ENCODE results near the gene GSKIP.

DNA sequence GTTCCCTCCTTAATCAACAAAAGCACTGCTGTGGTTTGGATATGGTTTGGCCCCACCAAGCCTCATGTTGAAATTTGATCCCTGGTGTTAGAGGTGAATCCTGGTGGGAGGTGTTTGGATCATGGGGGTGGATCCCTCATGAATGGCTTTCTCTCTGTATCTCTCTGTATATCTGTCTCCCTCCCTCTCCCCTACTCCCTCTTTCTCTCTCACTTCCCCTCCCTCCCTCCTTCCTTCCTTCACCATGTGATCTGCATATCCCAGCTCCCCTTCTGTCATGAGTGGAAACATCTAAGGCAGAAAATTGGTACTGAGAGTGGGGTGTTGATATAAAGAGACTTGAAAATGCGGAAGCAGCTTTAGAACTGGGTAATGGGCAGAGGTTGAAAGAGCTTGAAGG is 5.2 kb downstream of the GSKIP start:
- TF ChIP-seq, protein P1, sequence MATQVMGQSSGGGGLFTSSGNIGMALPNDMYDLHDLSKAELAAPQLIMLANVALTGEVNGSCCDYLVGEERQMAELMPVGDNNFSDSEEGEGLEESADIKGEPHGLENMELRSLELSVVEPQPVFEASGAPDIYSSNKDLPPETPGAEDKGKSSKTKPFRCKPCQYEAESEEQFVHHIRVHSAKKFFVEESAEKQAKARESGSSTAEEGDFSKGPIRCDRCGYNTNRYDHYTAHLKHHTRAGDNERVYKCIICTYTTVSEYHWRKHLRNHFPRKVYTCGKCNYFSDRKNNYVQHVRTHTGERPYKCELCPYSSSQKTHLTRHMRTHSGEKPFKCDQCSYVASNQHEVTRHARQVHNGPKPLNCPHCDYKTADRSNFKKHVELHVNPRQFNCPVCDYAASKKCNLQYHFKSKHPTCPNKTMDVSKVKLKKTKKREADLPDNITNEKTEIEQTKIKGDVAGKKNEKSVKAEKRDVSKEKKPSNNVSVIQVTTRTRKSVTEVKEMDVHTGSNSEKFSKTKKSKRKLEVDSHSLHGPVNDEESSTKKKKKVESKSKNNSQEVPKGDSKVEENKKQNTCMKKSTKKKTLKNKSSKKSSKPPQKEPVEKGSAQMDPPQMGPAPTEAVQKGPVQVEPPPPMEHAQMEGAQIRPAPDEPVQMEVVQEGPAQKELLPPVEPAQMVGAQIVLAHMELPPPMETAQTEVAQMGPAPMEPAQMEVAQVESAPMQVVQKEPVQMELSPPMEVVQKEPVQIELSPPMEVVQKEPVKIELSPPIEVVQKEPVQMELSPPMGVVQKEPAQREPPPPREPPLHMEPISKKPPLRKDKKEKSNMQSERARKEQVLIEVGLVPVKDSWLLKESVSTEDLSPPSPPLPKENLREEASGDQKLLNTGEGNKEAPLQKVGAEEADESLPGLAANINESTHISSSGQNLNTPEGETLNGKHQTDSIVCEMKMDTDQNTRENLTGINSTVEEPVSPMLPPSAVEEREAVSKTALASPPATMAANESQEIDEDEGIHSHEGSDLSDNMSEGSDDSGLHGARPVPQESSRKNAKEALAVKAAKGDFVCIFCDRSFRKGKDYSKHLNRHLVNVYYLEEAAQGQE (IDR thresholded peaks at IDR 0.05; ENCODE audit: insufficient replicate concordance, low read depth): no peak
- TF ChIP-seq, protein P2, sequence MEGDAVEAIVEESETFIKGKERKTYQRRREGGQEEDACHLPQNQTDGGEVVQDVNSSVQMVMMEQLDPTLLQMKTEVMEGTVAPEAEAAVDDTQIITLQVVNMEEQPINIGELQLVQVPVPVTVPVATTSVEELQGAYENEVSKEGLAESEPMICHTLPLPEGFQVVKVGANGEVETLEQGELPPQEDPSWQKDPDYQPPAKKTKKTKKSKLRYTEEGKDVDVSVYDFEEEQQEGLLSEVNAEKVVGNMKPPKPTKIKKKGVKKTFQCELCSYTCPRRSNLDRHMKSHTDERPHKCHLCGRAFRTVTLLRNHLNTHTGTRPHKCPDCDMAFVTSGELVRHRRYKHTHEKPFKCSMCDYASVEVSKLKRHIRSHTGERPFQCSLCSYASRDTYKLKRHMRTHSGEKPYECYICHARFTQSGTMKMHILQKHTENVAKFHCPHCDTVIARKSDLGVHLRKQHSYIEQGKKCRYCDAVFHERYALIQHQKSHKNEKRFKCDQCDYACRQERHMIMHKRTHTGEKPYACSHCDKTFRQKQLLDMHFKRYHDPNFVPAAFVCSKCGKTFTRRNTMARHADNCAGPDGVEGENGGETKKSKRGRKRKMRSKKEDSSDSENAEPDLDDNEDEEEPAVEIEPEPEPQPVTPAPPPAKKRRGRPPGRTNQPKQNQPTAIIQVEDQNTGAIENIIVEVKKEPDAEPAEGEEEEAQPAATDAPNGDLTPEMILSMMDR (IDR thresholded peaks at IDR 0.05; ENCODE audit: insufficient read depth, low read length): no peak
- TF ChIP-seq GABPA (IDR thresholded peaks at IDR 0.05; ENCODE audit: low read depth): no peak
- TF ChIP-seq POLR2AphosphoS5 (IDR thresholded peaks at IDR 0.05; ENCODE audit: low read depth): no peak
- TF ChIP-seq SPI1 (IDR thresholded peaks at IDR 0.05; ENCODE audit: borderline replicate concordance, low read depth): no peak
